ENCODE measurements around the gene WWOX.

Gene WWOX

GRCh38 chr16:78606545-78606944 is 507.1 kb downstream of the WWOX start:
- peaks cover 38% of the 10 kb centered on the region for H3K4me1 ChIP-seq (ENCODE audit: control insufficient read depth, low read depth, low read length)
- no peaks in the 10 kb centered on the region for H3K27me3 ChIP-seq (ENCODE audit: control insufficient read depth, insufficient read depth, low read length)
- H3K9ac ChIP-seq (ENCODE audit: low read length) = no peak overlapping the region
- H3K27ac ChIP-seq (ENCODE audit: low read length) = peak overlapping the region; percentile 47
- no peaks in the 10 kb centered on the region for H3K36me3 ChIP-seq (ENCODE audit: control insufficient read depth, low read depth, low read length)
- H3K4me3 ChIP-seq (ENCODE audit: low read length) = peak overlapping the region; percentile 33
- H3K9me3 ChIP-seq (ENCODE audit: control insufficient read depth, low read depth, low read length) = no peaks in the 10 kb centered on the region

- Histone ChIP-seq H3K36me3 (ENCODE audit: control insufficient read depth, low read depth, low read length) (no peaks in the 10 kb centered on the region), H3K27ac (ENCODE audit: low read length) (peak overlapping the region; percentile 47), H3K9ac (ENCODE audit: low read length) (no peak overlapping the region), H3K4me1 (ENCODE audit: control insufficient read depth, low read depth, low read length) (peaks cover 38% of the 10 kb centered on the region), H3K4me3 (ENCODE audit: low read length) (peak overlapping the region; percentile 30), H3K27me3 (ENCODE audit: control insufficient read depth, insufficient read depth, low read length) (no peaks in the 10 kb centered on the region), H3K9me3 (ENCODE audit: control insufficient read depth, low read depth, low read length) (no peaks in the 10 kb centered on the region)
These were observed 507.6 kb downstream of the WWOX start for GRCh38 chr16:78607022-78607421.

- Histone ChIP-seq H3K4me3 (ENCODE audit: low read length) (no peak overlapping the region), H3K27ac (ENCODE audit: low read length) (no peak overlapping the region), H3K9me3 (ENCODE audit: control insufficient read depth, low read depth, low read length) (no peaks in the 10 kb centered on the region), H3K4me1 (ENCODE audit: control insufficient read depth, low read depth, low read length) (peaks cover 38% of the 10 kb centered on the region), H3K9ac (ENCODE audit: low read length) (no peak overlapping the region), H3K27me3 (ENCODE audit: control insufficient read depth, insufficient read depth, low read length) (no peaks in the 10 kb centered on the region), H3K36me3 (ENCODE audit: control insufficient read depth, low read depth, low read length) (no peaks in the 10 kb centered on the region)
These were observed 508.0 kb downstream of the WWOX start for GRCh38 chr16:78607465-78607864.

GRCh38 chr16:78608305-78608776 is 508.9 kb downstream of the WWOX start:
- Histone ChIP-seq H3K27ac (ENCODE audit: low read length) (no peak overlapping the region), H3K9me3 (ENCODE audit: control insufficient read depth, low read depth, low read length) (no peaks in the 10 kb centered on the region), H3K4me1 (ENCODE audit: control insufficient read depth, low read depth, low read length) (peaks cover 38% of the 10 kb centered on the region), H3K27me3 (ENCODE audit: control insufficient read depth, insufficient read depth, low read length) (no peaks in the 10 kb centered on the region), H3K36me3 (ENCODE audit: control insufficient read depth, low read depth, low read length) (no peaks in the 10 kb centered on the region), H3K9ac (ENCODE audit: low read length) (no peak overlapping the region), H3K4me3 (ENCODE audit: low read length) (no peak overlapping the region)

GRCh38 chr16:78609402-78610274 is 510.2 kb downstream of the WWOX start:
- no peak overlapping the region for H3K9ac ChIP-seq (ENCODE audit: low read length)
- H3K36me3 ChIP-seq (ENCODE audit: control insufficient read depth, low read depth, low read length) = no peaks in the 10 kb centered on the region
- peaks cover 38% of the 10 kb centered on the region for H3K4me1 ChIP-seq (ENCODE audit: control insufficient read depth, low read depth, low read length)
- no peaks in the 10 kb centered on the region for H3K9me3 ChIP-seq (ENCODE audit: control insufficient read depth, low read depth, low read length)
- no peaks in the 10 kb centered on the region for H3K27me3 ChIP-seq (ENCODE audit: control insufficient read depth, insufficient read depth, low read length)
- no peak overlapping the region for H3K27ac ChIP-seq (ENCODE audit: low read length)
- H3K4me3 ChIP-seq (ENCODE audit: low read length) = no peak overlapping the region

GRCh38 chr16:78611318-78611717 is 511.9 kb downstream of the WWOX start:
- Histone ChIP-seq H3K4me1 (ENCODE audit: control insufficient read depth, low read depth, low read length) (peaks cover 23% of the 10 kb centered on the region), H3K27ac (ENCODE audit: low read length) (no peak overlapping the region), H3K9ac (ENCODE audit: low read length) (no peak overlapping the region), H3K36me3 (ENCODE audit: control insufficient read depth, low read depth, low read length) (no peaks in the 10 kb centered on the region), H3K27me3 (ENCODE audit: control insufficient read depth, insufficient read depth, low read length) (no peaks in the 10 kb centered on the region), H3K9me3 (ENCODE audit: control insufficient read depth, low read depth, low read length) (no peaks in the 10 kb centered on the region), H3K4me3 (ENCODE audit: low read length) (no peak overlapping the region)

- no peak overlapping the region for H3K4me3 ChIP-seq (ENCODE audit: low read length)
- no peaks in the 10 kb centered on the region for H3K4me1 ChIP-seq (ENCODE audit: control insufficient read depth, low read depth, low read length)
- no peak overlapping the region for H3K9ac ChIP-seq (ENCODE audit: low read length)
- no peaks in the 10 kb centered on the region for H3K27me3 ChIP-seq (ENCODE audit: control insufficient read depth, insufficient read depth, low read length)
- no peaks in the 10 kb centered on the region for H3K36me3 ChIP-seq (ENCODE audit: control insufficient read depth, low read depth, low read length)
- H3K27ac ChIP-seq (ENCODE audit: low read length) = no peak overlapping the region
- peaks cover 5% of the 10 kb centered on the region for H3K9me3 ChIP-seq (ENCODE audit: control insufficient read depth, low read depth, low read length)
These were observed 520.4 kb downstream of the WWOX start for GRCh38 chr16:78619811-78620210.

GRCh38 chr16:78620291-78620690 is 520.8 kb downstream of the WWOX start:
- Histone ChIP-seq H3K27ac (ENCODE audit: low read length) (no peak overlapping the region), H3K36me3 (ENCODE audit: control insufficient read depth, low read depth, low read length) (no peaks in the 10 kb centered on the region)

GRCh38 chr16:78623796-78624195 is 524.3 kb downstream of the WWOX start:
- Histone ChIP-seq H3K4me1 (ENCODE audit: control insufficient read depth, low read depth, low read length) (no peaks in the 10 kb centered on the region), H3K27me3 (ENCODE audit: control insufficient read depth, insufficient read depth, low read length) (no peaks in the 10 kb centered on the region), H3K9ac (ENCODE audit: low read length) (no peak overlapping the region), H3K9me3 (ENCODE audit: control insufficient read depth, low read depth, low read length) (peaks cover 5% of the 10 kb centered on the region), H3K36me3 (ENCODE audit: control insufficient read depth, low read depth, low read length) (no peaks in the 10 kb centered on the region), H3K27ac (ENCODE audit: low read length) (no peak overlapping the region), H3K4me3 (ENCODE audit: low read length) (no peak overlapping the region)

More at GRCh38 chr16:78620291-78620690, 520.8 kb downstream of the WWOX start:
- Histone ChIP-seq H3K4me3 (ENCODE audit: low read length) (no peak overlapping the region), H3K9ac (ENCODE audit: low read length) (no peak overlapping the region), H3K9me3 (ENCODE audit: control insufficient read depth, low read depth, low read length) (peaks cover 5% of the 10 kb centered on the region), H3K27me3 (ENCODE audit: control insufficient read depth, insufficient read depth, low read length) (no peaks in the 10 kb centered on the region), H3K4me1 (ENCODE audit: control insufficient read depth, low read depth, low read length) (no peaks in the 10 kb centered on the region)

- Histone ChIP-seq H3K9ac (ENCODE audit: low read length) (no peak overlapping the region), H3K4me1 (ENCODE audit: control insufficient read depth, low read depth, low read length) (no peaks in the 10 kb centered on the region), H3K27ac (ENCODE audit: low read length) (no peak overlapping the region), H3K36me3 (ENCODE audit: control insufficient read depth, low read depth, low read length) (no peaks in the 10 kb centered on the region), H3K9me3 (ENCODE audit: control insufficient read depth, low read depth, low read length) (peaks cover 5% of the 10 kb centered on the region), H3K27me3 (ENCODE audit: control insufficient read depth, insufficient read depth, low read length) (no peaks in the 10 kb centered on the region), H3K4me3 (ENCODE audit: low read length) (no peak overlapping the region)
These were observed 524.9 kb downstream of the WWOX start for GRCh38 chr16:78624366-78624765.

- Histone ChIP-seq H3K4me3 (ENCODE audit: low read length) (no peak overlapping the region), H3K9me3 (ENCODE audit: control insufficient read depth, low read depth, low read length) (peaks cover 6% of the 10 kb centered on the region), H3K27me3 (ENCODE audit: control insufficient read depth, insufficient read depth, low read length) (no peaks in the 10 kb centered on the region), H3K9ac (ENCODE audit: low read length) (no peak overlapping the region), H3K27ac (ENCODE audit: low read length) (no peak overlapping the region), H3K4me1 (ENCODE audit: control insufficient read depth, low read depth, low read length) (no peaks in the 10 kb centered on the region), H3K36me3 (ENCODE audit: control insufficient read depth, low read depth, low read length) (no peaks in the 10 kb centered on the region)
These were observed 529.1 kb downstream of the WWOX start for GRCh38 chr16:78628461-78629045.

Data from iPS-18a (cell line).